A673 (cell line): Measurements from ENCODE around the gene CAPNS2. TPM values are rescaled to one million over a fixed set of nuclear protein-coding genes. Genes with fewer than 3 reads are reported as not detected.

Experiments
- BruUV-seq: library from RNA; stranded (reverse); fragments of 400-500 nt; replicated peaks from 2 replicates; lab custom pipeline; 2021; lab: Mats Ljungman, UMichigan
- CTCF ChIA-PET: fragments of 300-600 bp; sonication (Branson Sonifier 250); formaldehyde crosslinking; loops from one replicate; lab custom pipeline; 2022; ENCODE audit warnings: antibody characterized with exemption; lab: Charles Lee
- POLR2A ChIA-PET: fragments of 300-600 bp; sonication (Branson Sonifier 250); formaldehyde crosslinking; loops from one replicate; lab custom pipeline; 2022; ENCODE audit warnings: antibody characterized with exemption; ENCODE audit not compliant: low non-redundant PET; lab: Charles Lee
- DNase-seq: peaks from one replicate; pipeline ENCODE4 v3.0.0-alpha.2; 2015; ENCODE audit warnings: low spot score
- H3K27ac ChIP-seq: fragments of 200-600 bp; sonication (generic); 2 replicates; pipeline ENCODE4 v1.5.1; 2016; ENCODE audit warnings: mixed run types, low read depth, mild to moderate bottlenecking, mixed read lengths, antibody characterized with exemption, low read length; ENCODE audit not compliant: poor library complexity, severe bottlenecking
- H3K27me3 ChIP-seq: fragments of 200-600 bp; sonication (generic); replicated peaks from 2 replicates; pipeline ENCODE4 v1.6.1; 2017; ENCODE audit warnings: mixed run types, low read depth, mild to moderate bottlenecking, mixed read lengths, antibody characterized with exemption, low read length; ENCODE audit not compliant: insufficient read depth, poor library complexity
- H3K36me3 ChIP-seq: fragments of 200-600 bp; sonication (generic); 2 replicates; pipeline ENCODE4 v1.6.1; 2016; ENCODE audit warnings: mixed run types, mild to moderate bottlenecking, mixed read lengths, antibody characterized with exemption, low read length; ENCODE audit not compliant: insufficient read depth, poor library complexity, severe bottlenecking
- H3K4me1 ChIP-seq: fragments of 200-600 bp; sonication (generic); 2 replicates; pipeline ENCODE4 v1.6.1; 2017; ENCODE audit warnings: mixed run types, mild to moderate bottlenecking, mixed read lengths, antibody characterized with exemption, low read length; ENCODE audit not compliant: insufficient read depth, poor library complexity, severe bottlenecking
- H3K4me3 ChIP-seq: fragments of 200-600 bp; sonication (generic); 2 replicates; pipeline ENCODE4 v1.5.1; 2016; ENCODE audit warnings: low read depth, mixed run types, mild to moderate bottlenecking, mixed read lengths, low read length; ENCODE audit not compliant: poor library complexity, severe bottlenecking
- H3K9me3 ChIP-seq: fragments of 200-600 bp; sonication (generic); 2 replicates; pipeline ENCODE4 v1.6.1; 2016; ENCODE audit warnings: mixed run types, low read depth, mild to moderate bottlenecking, mixed read lengths, antibody characterized with exemption, low read length; ENCODE audit not compliant: poor library complexity, severe bottlenecking
- EZH2 ChIP-seq: fragments of 200-600 bp; sonication (generic); IDR thresholded peaks from 2 replicates; pipeline ENCODE4 v1.6.1; 2017; ENCODE audit warnings: borderline replicate concordance, low read depth, mild to moderate bottlenecking, mixed read lengths, antibody characterized with exemption, low read length; ENCODE audit not compliant: poor library complexity, severe bottlenecking
- intact Hi-C: fragments of 100-400 bp; cut with micrococcal nuclease; formaldehyde crosslinking; loops from one replicate; pipeline ENCODE4 v1.10.0; 2022; ENCODE audit not compliant: unreplicated experiment
- total RNA-seq: library from RNA; stranded (reverse); gene quantifications from 2 replicates; pipeline ENCODE4 v1.2.3, GENCODE V29; 2021
- TF ChIP-seq, protein P1 (sequence below): fragments of 300-800, 200-600 bp; sonication (generic); conservative IDR thresholded peaks from 2 replicates; pipeline ENCODE4 v1.5.1; 2017; ENCODE audit warnings: low read depth, mild to moderate bottlenecking, antibody characterized with exemption, low read length, moderate library complexity, mixed read lengths

CAPNS2 gene
- total RNA-seq, 1 experiment from 2014 or later = not detected

GRCh38 chr16:55557186-55557585 is 9.3 kb upstream of the CAPNS2 start:
- no peaks in the 10 kb centered on the region for H3K9me3 ChIP-seq
- no TSS peak for BruUV-seq

DNA sequence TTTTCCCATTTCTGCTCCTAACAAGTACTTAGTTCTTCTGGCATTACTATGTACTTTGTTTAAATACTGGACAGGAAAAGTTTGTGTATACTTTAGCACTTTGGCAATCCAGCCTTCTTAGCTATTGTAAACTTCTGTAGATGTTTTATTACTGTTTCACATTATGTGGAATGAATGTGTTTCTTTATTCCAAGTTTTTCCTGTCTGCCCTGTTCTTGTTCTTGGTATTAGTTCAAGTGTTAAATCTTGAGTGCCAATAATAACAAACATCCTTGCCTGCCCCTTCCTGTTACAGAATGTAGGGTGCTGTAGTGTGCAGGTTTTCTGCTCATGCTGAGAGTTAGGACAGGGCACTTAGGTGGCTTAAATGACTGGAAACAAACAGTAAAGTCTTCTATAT is 7.3 kb upstream of the CAPNS2 start:
- H3K27me3 ChIP-seq = no peaks in the 10 kb centered on the region
- no peak overlapping the region for H3K4me3 ChIP-seq
- H3K36me3 ChIP-seq = no peaks in the 10 kb centered on the region
- DNase-seq = no peak
- intact Hi-C loops = no loop called here
- TF ChIP-seq, protein P1, sequence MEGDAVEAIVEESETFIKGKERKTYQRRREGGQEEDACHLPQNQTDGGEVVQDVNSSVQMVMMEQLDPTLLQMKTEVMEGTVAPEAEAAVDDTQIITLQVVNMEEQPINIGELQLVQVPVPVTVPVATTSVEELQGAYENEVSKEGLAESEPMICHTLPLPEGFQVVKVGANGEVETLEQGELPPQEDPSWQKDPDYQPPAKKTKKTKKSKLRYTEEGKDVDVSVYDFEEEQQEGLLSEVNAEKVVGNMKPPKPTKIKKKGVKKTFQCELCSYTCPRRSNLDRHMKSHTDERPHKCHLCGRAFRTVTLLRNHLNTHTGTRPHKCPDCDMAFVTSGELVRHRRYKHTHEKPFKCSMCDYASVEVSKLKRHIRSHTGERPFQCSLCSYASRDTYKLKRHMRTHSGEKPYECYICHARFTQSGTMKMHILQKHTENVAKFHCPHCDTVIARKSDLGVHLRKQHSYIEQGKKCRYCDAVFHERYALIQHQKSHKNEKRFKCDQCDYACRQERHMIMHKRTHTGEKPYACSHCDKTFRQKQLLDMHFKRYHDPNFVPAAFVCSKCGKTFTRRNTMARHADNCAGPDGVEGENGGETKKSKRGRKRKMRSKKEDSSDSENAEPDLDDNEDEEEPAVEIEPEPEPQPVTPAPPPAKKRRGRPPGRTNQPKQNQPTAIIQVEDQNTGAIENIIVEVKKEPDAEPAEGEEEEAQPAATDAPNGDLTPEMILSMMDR = no peak
- TF ChIP-seq EZH2 = no peak
- BruUV-seq = no TSS peak
- no peaks in the 10 kb centered on the region for H3K9me3 ChIP-seq
- H3K27ac ChIP-seq = no peak overlapping the region
- H3K4me1 ChIP-seq = no peaks in the 10 kb centered on the region
- ChIA-PET CTCF (no interaction called here), POLR2A (no interaction called here)

More at GRCh38 chr16:55557186-55557585, 9.3 kb upstream of the CAPNS2 start:
- H3K36me3 ChIP-seq = no peaks in the 10 kb centered on the region
- no peaks in the 10 kb centered on the region for H3K27me3 ChIP-seq
- DNase-seq = no peak
- H3K4me3 ChIP-seq = no peak overlapping the region
- no peaks in the 10 kb centered on the region for H3K4me1 ChIP-seq
- ChIA-PET CTCF (no interaction called here), POLR2A (no interaction called here)
- no peak for TF ChIP-seq EZH2
- TF ChIP-seq, protein P1 = no peak
- intact Hi-C loops = no loop called here
- H3K27ac ChIP-seq = no peak overlapping the region

DNA sequence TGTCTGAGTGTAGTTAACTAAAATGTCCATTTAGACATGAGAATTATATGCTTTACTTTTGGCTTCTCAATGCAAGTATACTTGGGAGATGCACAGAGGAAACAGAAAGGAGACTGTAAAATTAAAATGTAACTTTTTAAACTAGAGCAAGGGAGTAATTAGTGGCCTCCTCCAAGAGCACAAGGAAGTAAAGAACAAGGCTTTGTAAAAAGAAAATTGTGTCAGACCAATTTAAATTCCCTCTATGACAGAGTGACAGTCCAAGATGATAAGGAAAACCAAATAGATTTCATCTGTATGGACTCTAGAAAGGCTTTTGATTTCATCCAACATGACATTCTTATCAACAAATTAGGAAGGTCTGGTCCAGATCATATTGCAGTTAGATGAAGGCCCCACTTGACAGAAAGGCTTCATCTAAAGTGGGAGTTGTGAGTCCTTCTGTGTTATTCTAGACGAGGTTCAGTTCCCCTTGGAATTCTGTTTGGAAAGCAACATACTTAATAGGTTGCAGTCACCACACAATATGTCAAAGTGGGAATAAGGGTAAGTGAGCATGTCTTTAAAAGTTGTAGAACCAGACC is 6.5 kb upstream of the CAPNS2 start:
- TF ChIP-seq EZH2 = no peak
- TF ChIP-seq, protein P1 = no peak
- no peaks in the 10 kb centered on the region for H3K9me3 ChIP-seq
- no peak overlapping the region for H3K27ac ChIP-seq
- DNase-seq = no peak
- H3K4me1 ChIP-seq = no peaks in the 10 kb centered on the region
- intact Hi-C loops = loop anchor here (10.0 kb wide), 1 partner anchor 285 kb away; no protein-coding TSS in a partner anchor
- no peaks in the 10 kb centered on the region for H3K27me3 ChIP-seq
- POLR2A ChIA-PET = no interaction called here
- no TSS peak for BruUV-seq
- no peak overlapping the region for H3K4me3 ChIP-seq
- no peaks in the 10 kb centered on the region for H3K36me3 ChIP-seq
- CTCF ChIA-PET = no interaction called here
